GM21529 (cell line): ENCODE results near the gene AGPAT1.
A peak's percentile ranks its signal among the peaks of the same experiment; 100 is the strongest.
"Not testable (repeated sequence)": the region's sequence is repeated elsewhere in the genome, so short reads cannot be mapped to it uniquely, and the experiment has no call there.

Experiments
- ATAC-seq: cut with Tn5 transposase; IDR thresholded peaks from one replicate; pipeline ENCODE4 v1.9.1; 2021; ENCODE audit not compliant: unreplicated experiment

The AGPAT1 gene

DNA sequence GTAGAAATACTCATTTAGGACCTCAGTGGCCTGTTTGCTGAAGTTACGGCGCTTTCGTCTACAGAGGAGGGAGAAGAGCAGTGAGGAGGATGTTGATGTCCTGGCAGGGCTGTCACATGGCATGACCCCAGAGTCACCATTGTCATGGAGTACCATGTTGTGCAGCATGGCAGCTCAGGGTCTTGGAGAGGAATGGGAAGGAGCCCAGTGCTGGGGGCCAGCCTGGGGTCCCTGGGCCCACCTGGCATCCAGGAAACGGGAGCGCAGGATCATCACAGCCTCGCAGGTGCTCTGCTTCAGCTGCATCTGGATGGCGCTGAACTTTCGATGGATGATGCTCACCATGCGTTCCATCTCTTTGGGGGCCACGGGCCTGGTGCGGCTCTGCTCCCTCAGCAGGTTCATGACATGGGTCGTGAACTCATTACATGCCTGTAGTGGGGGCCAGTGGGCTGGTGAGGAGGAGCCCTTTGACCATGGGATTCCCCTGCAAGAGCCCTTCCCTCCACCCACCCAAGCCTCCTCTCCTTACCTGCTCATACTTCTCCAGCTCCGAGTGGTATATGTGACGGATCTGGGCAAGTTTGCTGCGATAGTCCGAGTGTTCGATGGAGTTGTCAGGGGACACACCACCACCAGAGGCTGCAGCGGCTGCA lies 12.0 kb upstream of the AGPAT1 start:
- ATAC-seq: not testable (repeated sequence)

DNA sequence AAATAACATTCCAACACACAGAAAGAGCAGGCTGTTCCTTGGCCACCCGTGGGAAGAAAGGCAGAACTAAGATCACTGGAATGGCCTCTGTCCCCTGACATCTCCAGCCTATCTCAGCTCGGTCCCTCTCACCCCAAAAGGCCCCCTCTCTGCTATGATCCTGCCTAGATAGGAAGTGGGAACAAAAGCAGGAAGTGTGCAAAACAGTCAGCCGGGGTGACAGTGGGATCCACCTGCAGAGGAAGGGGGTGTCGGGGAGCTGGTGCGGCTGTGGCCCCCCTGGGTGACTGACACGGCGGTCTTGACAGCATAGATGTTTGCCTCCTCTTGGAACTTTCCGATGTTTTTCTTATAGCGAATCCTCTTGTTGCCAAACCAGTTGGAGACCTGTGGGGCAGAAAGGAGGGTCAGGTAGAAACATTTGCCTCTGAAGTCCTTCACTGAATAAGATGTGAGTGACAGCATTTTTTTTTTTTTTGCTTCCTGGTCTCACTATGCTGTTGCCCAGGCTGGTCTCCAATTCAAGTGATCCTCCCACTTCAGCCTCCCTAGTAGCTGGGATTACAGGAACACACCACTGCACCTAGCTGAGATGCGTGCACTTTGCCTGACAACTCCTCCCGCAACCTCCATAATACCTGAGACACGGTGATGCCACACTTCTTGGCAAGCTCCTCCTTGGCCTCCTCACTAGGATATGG lies 11.3 kb upstream of the AGPAT1 start:
- ATAC-seq: no peak

DNA sequence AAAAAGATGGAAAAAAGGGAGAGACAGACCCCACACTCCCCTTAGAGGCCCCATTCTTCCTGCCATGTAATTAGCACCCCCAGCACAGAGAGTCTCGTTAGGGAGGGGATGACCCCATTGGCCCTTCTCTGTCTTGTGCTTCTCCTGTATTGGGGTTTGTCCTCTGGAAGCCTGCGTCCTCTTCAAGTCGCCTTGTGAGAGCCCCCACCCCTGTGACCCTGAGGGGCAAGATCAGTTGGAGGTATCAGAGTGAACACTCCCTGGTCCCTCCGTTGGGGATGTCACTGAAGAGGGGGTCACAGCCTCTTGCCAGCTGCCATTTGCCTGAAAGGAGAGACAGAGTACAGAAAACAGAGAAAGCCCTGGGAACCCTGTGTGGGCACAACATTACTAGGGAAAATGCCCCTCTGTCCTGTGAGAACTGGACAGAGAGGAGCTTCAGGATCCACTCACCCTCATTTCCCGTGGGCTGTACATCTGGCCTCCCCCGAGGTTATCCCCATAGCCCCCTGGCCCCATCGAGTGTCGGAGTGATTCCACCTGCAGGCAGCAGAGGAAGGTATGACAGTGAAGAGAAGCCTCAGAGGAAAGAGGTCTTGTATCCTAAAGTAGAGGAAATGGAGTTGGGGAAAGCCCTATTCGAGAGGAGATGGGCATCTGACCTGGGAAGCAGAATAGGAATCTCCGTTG lies 10.4 kb upstream of the AGPAT1 start:
- ATAC-seq: not testable (repeated sequence)

DNA sequence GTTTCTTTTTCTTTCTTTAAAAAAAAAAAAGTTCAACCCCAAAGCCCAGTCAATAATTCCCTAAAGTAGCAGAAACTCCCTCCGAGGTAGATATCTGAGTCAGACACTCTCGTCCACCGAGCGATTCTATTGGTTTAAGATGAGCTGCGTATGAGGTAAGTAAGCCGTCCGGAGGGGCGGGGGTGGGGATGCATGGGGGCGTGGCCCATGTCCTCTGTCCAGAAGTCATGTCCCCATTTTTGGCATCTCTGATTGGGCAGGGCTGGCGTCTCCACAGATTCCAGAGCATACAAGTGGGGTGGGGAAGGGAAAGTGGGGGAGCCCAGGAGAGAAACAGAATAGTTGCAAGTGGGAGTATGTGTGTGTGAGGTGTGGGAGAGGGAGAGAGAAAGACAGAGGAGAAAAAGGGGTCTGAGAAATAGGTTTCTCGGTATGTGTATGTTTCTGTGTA lies 9.8 kb upstream of the AGPAT1 start:
- peak; percentile 62 for ATAC-seq

DNA sequence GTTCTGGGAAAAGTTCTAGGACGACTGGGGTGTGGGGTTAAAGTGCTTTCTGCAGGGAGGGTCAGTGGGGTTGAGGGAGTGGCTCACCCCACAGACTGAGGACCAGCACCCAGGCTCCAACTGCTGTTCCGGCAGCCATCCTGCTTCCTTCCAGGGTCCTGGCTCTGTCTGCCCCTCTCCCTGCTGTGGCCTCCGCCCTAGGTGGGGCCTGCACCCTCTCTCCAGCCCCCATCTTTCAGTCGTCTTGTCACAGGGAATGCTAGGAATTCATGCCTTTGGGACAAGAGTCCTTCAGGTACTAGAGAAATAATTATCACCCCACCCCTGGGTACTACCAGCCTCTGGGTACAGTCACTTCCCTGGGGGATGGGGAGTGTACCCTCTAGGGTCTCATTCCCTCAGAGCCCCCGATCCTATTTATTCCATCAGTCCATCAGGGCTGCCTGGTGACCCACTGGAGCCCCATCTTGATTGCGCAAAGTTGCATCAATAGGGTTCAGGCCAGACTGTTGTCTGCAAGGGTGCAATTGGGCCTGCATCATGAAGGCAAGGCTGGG lies 8.3 kb upstream of the AGPAT1 start, which contains the start of gene AGER:
AGER (minus strand) TSS at position 170 of the 557 bp plus-strand sequence; CDS start at position 139, 31 bp downstream.
- no peak for ATAC-seq

DNA sequence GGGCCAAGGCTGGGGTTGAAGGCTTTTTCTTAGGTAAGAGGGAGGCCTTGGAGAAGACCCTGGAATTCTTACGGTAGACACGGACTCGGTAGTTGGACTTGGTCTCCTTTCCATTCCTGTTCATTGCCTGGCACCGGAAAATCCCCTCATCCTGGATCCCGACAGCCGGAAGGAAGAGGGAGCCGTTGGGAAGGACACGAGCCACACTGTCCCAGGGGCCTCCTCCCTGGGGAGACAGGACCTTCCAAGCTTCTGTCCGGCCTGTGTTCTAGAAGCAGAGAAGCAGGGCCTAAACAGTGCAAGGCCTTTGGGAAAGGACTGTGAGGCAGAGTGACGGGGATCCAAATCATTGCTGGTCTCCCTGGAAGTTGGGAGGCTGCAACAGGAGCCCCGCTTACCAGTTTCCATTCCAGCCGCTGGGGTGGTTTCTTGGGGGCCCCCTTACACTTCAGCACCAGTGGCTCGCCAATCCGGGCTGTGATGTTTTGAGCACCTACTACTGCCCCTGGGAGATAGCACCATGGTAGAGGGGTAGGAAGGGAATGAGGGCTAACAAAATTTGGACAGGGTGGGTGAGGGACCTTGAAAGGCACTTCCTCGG lies 7.7 kb upstream of the AGPAT1 start:
- ATAC-seq: no peak

DNA sequence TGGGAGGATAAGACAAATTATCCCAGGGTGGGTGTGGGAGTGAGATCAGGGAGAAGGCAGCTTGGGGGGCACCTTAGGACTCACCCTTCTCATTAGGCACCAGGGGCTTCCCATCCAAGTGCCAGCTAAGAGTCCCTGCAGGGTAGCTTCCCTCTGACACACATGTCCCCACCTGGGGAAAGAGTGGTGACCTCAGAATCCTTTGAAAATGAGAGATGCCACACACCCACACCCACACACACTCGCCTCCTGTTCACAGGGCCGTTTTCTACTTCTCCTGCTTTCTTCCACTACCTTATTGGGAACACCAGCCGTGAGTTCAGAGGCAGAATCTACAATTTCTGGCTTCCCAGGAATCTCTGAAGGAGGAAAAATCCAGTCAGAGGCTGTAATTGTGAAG lies 7.1 kb upstream of the AGPAT1 start:
- no peak for ATAC-seq

DNA sequence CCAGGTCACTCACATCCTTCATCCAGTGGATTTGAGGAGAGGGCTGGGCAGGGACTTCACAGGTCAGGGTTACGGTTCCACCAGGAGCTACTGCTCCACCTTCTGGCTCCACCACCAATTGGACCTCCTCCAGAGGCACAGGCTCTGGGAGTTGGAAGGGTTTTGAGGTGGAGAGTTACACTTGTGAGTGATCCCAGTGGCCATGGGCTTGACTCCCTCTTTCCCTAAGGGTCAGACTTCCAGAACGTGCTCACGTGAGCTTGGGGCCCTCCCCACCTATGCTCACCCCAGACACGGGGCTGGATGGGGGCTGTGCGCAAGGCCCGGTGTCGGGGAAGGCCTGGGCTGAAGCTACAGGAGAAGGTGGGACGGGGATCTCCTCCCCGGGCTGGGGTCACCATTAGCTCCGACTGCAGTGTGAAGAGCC lies 6.7 kb upstream of the AGPAT1 start:
- no peak for ATAC-seq

DNA sequence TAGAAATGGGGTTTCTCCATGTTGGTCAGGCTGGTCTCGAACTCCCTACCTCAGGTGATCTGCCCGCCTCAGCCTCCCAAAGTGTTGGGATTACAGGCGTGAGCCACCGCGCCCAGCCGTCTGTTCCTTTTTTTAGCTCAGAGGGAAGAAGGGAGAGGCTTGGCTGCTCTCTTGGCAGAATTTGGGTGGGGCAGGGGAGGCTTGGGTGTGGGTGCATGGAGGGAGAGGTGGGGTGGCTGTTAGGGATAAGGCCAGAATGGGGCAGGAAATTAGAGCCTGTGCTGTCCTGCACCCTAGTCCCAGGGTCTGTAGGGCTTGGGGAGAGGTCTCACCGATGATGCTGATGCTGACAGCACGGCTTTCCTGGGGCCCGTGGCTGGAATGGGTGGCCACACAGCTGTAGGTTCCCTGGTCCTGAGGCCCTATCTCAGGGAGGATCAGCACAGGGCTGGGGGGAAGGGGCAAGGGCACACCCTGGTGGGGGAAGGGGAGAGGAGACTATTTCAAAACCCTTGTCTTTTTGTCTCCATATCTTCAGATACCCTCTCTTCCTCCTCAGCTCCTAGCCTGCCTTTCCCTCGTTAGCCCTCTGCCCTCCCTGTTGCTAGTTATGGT lies 6.1 kb upstream of the AGPAT1 start:
- no peak for ATAC-seq

DNA sequence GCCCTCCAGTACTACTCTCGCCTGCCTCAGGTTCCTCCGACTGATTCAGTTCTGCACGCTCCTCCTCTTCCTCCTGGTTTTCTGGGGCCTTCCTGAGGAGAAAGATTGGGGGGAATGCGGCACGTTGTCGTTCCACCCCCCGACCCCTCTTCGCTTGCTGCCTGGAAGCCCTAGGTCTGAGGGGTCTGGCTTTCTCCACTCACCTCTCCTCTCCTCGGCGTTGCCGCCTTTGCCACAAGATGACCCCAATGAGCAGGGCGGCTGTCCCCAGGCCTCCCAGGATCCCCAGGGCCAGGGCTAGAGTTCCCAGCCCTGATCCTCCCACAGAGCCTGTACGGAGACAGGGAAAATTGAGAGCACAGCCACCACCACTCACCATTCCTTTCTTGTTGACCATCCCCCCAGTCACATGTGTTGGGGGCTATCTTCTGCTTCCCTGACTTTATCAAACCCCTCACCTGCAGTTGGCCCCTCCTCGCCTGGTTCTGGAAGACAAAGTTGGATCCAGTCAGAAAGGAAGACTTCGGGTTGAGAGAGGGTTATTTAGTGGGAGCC lies 5.3 kb upstream of the AGPAT1 start:
- ATAC-seq: no peak

DNA sequence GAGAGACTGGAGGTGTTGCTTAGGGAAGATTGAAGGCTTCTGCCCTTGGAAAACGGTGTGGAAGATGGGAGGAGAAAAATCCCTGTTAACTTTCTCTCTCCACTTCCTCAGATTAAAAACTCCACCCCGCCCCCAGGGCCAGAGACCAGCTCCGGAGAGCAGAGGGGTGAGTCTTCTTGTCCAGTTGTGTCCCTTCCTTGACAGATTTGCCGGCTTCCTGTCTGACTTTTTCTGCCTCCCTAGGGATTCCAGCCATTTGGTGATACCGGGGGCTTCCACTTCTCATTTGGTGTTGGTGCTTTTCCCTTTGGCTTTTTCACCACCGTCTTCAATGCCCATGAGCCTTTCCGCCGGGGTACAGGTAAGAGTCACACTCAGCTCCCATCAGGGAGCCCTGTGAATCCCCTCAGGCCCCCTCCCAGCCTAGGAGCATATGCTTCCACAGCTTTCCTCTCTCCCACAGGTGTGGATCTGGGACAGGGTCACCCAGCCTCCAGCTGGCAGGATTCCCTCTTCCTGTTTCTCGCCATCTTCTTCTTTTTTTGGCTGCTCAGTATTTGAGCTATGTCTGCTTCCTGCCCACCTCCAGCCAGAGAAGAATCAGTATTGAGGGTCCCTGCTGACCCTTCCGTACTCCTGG lies 4.0 kb upstream of the AGPAT1 start:
- ATAC-seq: no peak

DNA sequence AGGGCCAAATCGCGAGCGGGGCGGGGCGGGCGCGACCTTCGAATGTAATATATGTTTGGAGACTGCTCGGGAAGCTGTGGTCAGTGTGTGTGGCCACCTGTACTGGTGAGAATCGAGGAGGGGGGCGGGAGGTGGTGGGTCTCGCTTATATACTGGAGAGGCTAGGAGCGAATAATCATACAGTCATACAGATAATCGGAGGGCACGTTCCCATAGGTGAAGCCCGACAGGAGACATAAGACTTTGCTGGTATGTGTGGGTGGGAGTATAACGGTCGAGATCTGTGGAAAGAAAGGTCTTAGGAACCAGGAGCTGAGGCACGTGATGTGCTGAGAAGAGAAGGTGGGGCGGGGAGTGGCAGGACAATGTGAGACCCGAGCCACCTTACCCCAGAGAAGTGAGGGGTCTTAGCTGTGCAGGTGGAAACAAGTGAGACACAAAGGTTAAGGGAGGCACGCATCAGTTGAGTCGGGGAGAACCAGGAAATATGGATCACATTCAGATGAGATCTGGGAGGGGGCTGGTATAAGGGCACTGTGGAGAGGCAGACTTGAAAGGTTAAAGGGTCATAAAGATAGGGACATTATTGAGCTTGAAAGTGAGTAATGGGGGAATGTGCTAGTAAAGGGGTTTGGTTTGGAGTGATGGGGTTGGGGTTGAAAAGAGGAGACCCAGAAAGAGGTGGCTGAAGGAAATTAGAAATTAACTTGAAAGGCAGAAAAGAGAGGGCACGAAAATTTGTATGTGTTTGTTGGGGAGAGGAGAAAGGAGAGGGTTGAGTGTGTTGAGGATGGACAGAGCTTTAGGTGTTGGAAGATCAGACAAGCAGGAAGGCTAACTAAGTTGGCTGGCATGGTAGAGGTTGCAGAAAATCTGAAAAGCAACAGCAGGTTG lies 2.9 kb upstream of the AGPAT1 start:
- ATAC-seq: no peak

DNA sequence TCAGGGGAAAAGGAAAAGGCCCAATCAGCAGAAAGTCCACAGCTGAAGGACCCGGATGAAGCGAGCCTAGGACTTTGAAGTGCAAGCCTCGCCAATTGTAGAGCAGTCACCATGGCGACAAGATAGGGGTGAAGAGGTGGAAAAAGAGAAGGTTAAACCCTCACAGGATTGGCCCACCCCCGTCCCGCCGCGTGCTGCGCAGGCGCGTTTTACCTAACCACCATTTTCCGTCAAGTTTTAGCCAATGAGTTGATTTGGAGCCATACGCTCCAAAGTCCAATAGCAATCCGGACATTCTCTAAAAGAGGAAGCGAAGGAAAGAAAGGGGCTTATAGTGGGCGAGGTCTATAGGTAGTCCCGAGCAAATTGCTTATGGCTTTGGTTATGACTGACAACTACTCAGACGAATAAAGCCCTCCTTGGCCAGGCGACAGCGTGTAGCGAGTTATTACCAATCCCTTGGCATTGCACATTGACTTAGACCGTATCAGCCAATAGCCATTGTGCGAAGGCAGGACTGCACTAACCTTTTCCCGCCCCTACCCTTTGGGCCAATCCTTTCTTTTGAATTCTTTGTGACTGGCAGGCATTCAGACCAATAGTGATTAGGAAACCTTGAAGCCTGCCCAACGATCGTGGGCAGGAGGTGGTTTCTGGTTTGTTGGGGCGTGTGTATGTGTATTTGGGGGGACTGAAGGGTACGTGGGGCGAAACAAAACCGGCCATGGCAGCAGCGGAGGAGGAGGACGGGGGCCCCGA lies 2.1 kb upstream of the AGPAT1 start, which contains the start of gene RNF5:
RNF5 (plus strand) TSS at position 618 of the 759 bp plus-strand sequence; CDS start at position 725, 107 bp downstream.
- ATAC-seq: peak; percentile 78

DNA sequence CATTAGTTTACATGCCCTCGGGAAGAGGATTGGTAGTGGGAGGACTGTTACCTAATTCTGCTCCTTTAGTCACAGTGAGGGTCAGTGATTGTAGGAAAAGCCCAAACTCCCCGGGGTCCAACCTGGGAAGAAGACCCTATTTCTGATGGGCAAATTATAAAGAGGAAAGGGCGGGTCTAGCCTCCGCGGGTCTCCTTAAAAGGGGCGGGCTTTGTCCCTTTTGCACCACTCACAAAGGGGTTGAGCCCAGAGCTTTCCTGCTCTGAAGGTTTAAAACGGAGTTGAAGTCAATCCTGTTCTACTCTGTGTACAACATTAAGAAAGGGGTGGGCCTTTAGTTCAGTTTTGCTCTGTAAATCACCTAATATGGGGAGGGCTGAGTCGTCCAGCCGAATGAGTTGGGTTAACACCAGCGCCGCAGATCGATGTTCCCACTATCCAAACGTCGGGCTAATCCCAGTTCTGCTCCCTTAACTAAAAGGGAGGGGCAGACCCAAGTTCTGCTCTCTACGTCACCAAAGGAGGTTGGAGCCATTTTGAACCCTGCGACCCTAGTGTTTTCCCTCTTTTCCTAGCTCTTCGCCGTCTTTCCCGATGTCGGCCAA lies 1.4 kb upstream of the AGPAT1 start:
- no peak for ATAC-seq

DNA sequence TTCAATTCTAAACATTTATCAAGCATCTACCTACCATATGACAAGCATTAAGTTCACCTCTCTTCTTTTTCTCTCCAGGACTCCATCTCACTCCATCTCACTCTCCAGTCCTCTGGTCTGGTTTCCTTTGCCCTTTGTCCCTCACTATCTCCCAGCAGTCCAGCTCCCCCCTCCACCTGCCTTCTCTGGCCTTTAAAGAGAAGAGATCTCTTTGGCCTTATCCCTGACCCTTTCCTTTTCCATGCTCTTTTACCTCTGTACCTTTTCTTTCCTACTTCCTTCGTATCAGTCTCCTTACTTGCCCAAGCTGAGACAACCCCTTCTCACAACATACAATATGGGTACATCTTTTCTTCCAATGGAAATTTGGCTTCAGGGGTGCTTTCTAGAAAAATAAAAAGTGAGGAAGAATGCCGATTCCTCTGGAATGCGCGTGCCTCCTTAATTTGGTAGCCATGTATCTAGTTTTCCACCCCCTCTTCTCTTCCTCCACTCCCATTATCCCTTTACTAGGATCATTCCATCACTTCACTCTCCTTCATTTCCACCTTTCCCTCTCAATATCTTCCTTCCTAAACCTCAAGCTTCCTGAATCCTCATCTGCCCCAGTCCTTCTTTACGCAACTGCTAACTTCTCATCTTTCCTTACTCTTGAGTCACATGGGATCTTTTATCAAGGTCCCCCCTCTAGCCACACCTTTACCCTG lies 745 bp upstream of the AGPAT1 start:
- no peak for ATAC-seq

DNA sequence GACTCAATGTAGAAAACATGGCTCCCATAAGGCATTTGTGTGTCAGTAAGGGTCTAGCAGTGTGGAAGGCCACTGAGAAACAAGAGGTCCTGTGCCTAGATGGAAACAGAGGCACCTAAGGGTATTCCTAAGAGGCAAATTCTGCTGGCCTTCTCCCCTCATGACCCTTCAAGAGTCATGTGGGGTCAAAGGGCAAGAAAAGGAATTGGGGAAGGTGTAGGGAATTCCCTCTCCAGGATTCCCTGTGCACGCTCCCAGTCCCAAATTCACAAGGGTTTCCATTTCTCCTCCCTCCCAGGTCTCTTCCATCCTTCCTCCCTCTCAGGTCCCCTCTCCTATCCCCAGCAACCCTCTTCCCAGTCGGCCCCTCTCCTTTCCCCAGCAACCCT lies 568 bp downstream of the AGPAT1 start:
- no peak for ATAC-seq

DNA sequence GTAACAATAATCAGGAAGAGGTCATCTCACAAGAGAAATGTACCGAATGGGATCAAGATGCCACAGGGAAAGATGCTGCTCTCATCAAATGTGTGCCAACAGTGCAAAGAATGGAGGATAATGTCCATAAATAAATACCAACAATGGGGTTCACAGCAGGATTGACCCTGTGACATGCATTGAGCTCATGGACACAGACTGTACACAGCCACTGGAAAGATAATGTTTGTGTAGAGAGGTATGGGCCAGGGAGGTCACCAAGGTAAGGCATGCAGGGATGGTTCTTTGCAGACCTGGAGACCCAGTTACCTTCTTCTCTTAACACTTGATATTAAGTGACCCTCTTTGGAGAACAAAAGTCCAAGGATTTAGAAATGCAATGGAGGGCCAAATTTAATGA lies 1.5 kb downstream of the AGPAT1 start:
- no peak for ATAC-seq
